ENCODE results near the gene RSAD1.

RSAD1 gene

DNA sequence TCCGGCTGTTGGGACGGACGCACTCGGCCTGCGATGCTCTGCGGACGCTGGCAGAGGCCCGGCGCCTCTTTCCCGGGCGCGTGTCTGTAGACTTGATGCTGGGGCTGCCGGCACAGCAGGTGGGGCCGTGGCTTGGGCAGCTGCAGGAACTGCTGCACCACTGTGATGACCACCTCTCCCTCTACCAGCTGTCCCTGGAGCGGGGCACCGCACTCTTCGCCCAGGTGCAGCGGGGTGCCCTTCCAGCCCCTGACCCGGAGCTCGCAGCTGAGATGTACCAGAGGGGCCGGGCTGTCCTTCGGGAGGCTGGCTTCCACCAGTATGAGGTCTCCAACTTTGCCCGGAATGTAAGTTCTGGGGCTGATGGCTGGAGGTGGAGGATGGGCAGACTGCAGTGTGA, 3.5 kb downstream of the RSAD1 start:
- Histone ChIP-seq H3K36me3 (replicated peaks; ENCODE audit: insufficient read depth, low read length) (no peaks in the 10 kb centered on the region; the same call in 1 of the 2 replicates), H3K9me3 (replicated peaks; ENCODE audit: insufficient read depth, low read length) (no peaks in the 10 kb centered on the region), H3K4me3 (ENCODE audit: low read length) (no peak overlapping the region), H2AFZ (ENCODE audit: low read length) (no peak overlapping the region), H3K27ac (ENCODE audit: low read length) (no peak overlapping the region), H3K4me2 (ENCODE audit: low read depth, low read length) (no peak overlapping the region), H3K27me3 (replicated peaks; ENCODE audit: insufficient read depth, low read length) (no peaks in the 10 kb centered on the region), H3K79me2 (ENCODE audit: low read length) (peaks cover 9% of the 10 kb centered on the region), H4K20me1 (ENCODE audit: insufficient read depth, low read length) (no peaks in the 10 kb centered on the region), H3F3A (ENCODE audit: insufficient read depth, low read length) (peaks cover 12% of the 10 kb centered on the region), H3K4me1 (ENCODE audit: low read length) (peaks cover 9% of the 10 kb centered on the region; the same call in 1 of the 2 replicates), H3K9ac (ENCODE audit: low read length) (no peak overlapping the region), H3K9me2 (replicated peaks; ENCODE audit: insufficient read depth, low read length) (no peaks in the 10 kb centered on the region)
- TF ChIP-seq EZH2 (optimal IDR thresholded peaks at IDR 0.05; ENCODE audit: low read depth, low read length) = no peak
- DNase-seq = no peak

- Histone ChIP-seq H3K4me1 (ENCODE audit: low read length) (peaks cover 9% of the 10 kb centered on the region; the same call in 1 of the 2 replicates), H3K36me3 (replicated peaks; ENCODE audit: insufficient read depth, low read length) (no peaks in the 10 kb centered on the region; the same call in 1 of the 2 replicates), H2AFZ (ENCODE audit: low read length) (no peak overlapping the region), H3K9me3 (replicated peaks; ENCODE audit: insufficient read depth, low read length) (no peaks in the 10 kb centered on the region), H3K27me3 (replicated peaks; ENCODE audit: insufficient read depth, low read length) (no peaks in the 10 kb centered on the region), H3K9me2 (replicated peaks; ENCODE audit: insufficient read depth, low read length) (no peaks in the 10 kb centered on the region), H3K79me2 (ENCODE audit: low read length) (peaks cover 9% of the 10 kb centered on the region), H3F3A (ENCODE audit: insufficient read depth, low read length) (peaks cover 12% of the 10 kb centered on the region), H3K9ac (ENCODE audit: low read length) (no peak overlapping the region), H3K27ac (ENCODE audit: low read length) (no peak overlapping the region), H3K4me3 (ENCODE audit: low read length) (no peak overlapping the region), H4K20me1 (ENCODE audit: insufficient read depth, low read length) (no peaks in the 10 kb centered on the region), H3K4me2 (ENCODE audit: low read depth, low read length) (no peak overlapping the region)
- no peak for TF ChIP-seq EZH2phosphoT487 (IDR thresholded peaks at IDR 0.05; ENCODE audit: low read length)
- TF ChIP-seq, protein P1, sequence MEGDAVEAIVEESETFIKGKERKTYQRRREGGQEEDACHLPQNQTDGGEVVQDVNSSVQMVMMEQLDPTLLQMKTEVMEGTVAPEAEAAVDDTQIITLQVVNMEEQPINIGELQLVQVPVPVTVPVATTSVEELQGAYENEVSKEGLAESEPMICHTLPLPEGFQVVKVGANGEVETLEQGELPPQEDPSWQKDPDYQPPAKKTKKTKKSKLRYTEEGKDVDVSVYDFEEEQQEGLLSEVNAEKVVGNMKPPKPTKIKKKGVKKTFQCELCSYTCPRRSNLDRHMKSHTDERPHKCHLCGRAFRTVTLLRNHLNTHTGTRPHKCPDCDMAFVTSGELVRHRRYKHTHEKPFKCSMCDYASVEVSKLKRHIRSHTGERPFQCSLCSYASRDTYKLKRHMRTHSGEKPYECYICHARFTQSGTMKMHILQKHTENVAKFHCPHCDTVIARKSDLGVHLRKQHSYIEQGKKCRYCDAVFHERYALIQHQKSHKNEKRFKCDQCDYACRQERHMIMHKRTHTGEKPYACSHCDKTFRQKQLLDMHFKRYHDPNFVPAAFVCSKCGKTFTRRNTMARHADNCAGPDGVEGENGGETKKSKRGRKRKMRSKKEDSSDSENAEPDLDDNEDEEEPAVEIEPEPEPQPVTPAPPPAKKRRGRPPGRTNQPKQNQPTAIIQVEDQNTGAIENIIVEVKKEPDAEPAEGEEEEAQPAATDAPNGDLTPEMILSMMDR (IDR thresholded peaks at IDR 0.05; ENCODE audit: low read length) = peak; percentile 91
- DNase-seq = peak; percentile 78
Observed at GRCh38 chr17:50482516-50482915, 3.9 kb downstream of the RSAD1 start.

DNA sequence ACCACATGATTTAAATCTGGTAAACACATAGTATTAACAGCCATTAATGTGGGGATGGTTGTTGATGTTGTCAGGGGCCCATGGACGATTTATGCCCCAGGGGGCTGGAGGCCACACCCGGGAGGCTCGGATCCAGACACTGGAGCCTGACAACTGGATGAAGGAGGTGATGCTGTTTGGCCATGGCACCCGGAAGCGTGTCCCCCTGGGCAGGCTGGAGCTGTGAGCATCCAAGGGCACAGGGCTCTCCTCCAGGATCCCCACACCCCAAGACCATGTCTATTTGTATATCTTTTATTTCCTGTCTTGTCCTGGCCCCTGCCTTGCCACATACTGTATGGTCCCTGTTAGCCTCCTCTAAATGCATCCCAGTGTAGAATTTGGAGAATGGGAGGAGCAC, 4.6 kb downstream of the RSAD1 start:
- no peaks in the 10 kb centered on the region for H3K9me3 ChIP-seq (replicated peaks; ENCODE audit: insufficient read depth, low read length)
- no peak overlapping the region for H3K4me2 ChIP-seq (ENCODE audit: low read depth, low read length)
- H3K27me3 ChIP-seq (replicated peaks; ENCODE audit: insufficient read depth, low read length) = no peaks in the 10 kb centered on the region
- peaks cover 6% of the 10 kb centered on the region; the same call in 1 of the 2 replicates for H3K4me1 ChIP-seq (ENCODE audit: low read length)
- H3F3A ChIP-seq (ENCODE audit: insufficient read depth, low read length) = peaks cover 10% of the 10 kb centered on the region
- no peaks in the 10 kb centered on the region for H3K9me2 ChIP-seq (replicated peaks; ENCODE audit: insufficient read depth, low read length)
- H3K79me2 ChIP-seq (ENCODE audit: low read length) = peaks cover 9% of the 10 kb centered on the region
- H3K27ac ChIP-seq (ENCODE audit: low read length) = no peak overlapping the region
- no peak for DNase-seq
- H4K20me1 ChIP-seq (ENCODE audit: insufficient read depth, low read length) = no peaks in the 10 kb centered on the region
- TF ChIP-seq, protein P1 (IDR thresholded peaks at IDR 0.05; ENCODE audit: low read length) = no peak
- TF ChIP-seq EZH2phosphoT487 (IDR thresholded peaks at IDR 0.05; ENCODE audit: low read length) (no peak), EZH2 (optimal IDR thresholded peaks at IDR 0.05; ENCODE audit: low read depth, low read length) (no peak)
- no peak overlapping the region for H2AFZ ChIP-seq (ENCODE audit: low read length)
- H3K36me3 ChIP-seq (replicated peaks; ENCODE audit: insufficient read depth, low read length) = no peaks in the 10 kb centered on the region; the same call in 1 of the 2 replicates
- no peak overlapping the region for H3K4me3 ChIP-seq (ENCODE audit: low read length)
- no peak overlapping the region for H3K9ac ChIP-seq (ENCODE audit: low read length)

GRCh38 chr17:50484386-50485155, 5.9 kb downstream of the RSAD1 start:
- H3K9me2 ChIP-seq (replicated peaks; ENCODE audit: insufficient read depth, low read length) = no peaks in the 10 kb centered on the region

More at GRCh38 chr17:50484386-50485155, 5.9 kb downstream of the RSAD1 start:
- H3K4me3 ChIP-seq (ENCODE audit: low read length) = no peak overlapping the region
- no peak overlapping the region for H3K27ac ChIP-seq (ENCODE audit: low read length)
- no peak for DNase-seq
- peaks cover 9% of the 10 kb centered on the region for H3K79me2 ChIP-seq (ENCODE audit: low read length)
- H3K4me1 ChIP-seq (ENCODE audit: low read length) = peaks cover 3% of the 10 kb centered on the region; the same call in 1 of the 2 replicates
- no peak for TF ChIP-seq EZH2 (optimal IDR thresholded peaks at IDR 0.05; ENCODE audit: low read depth, low read length)
- TF ChIP-seq, protein P1 (IDR thresholded peaks at IDR 0.05; ENCODE audit: low read length) = no peak
- no peak for TF ChIP-seq EZH2phosphoT487 (IDR thresholded peaks at IDR 0.05; ENCODE audit: low read length)
- no peaks in the 10 kb centered on the region; the same call in 1 of the 2 replicates for H3K36me3 ChIP-seq (replicated peaks; ENCODE audit: insufficient read depth, low read length)
- no peaks in the 10 kb centered on the region for H4K20me1 ChIP-seq (ENCODE audit: insufficient read depth, low read length)
- no peak overlapping the region for H3K9ac ChIP-seq (ENCODE audit: low read length)
- H3K27me3 ChIP-seq (replicated peaks; ENCODE audit: insufficient read depth, low read length) = no peaks in the 10 kb centered on the region
- H3F3A ChIP-seq (ENCODE audit: insufficient read depth, low read length) = no peaks in the 10 kb centered on the region
- no peak overlapping the region for H2AFZ ChIP-seq (ENCODE audit: low read length)
- H3K9me3 ChIP-seq (replicated peaks; ENCODE audit: insufficient read depth, low read length) = no peaks in the 10 kb centered on the region
- no peak overlapping the region for H3K4me2 ChIP-seq (ENCODE audit: low read depth, low read length)
